Activated naive CD4-positive, alpha-beta T cell treated with anti-CD3 and anti-CD28 coated beads, Interleukin-2, amount 50 U/mL, for 24 hours (primary cell): Measurements from ENCODE around the gene JADE1.

ENCODE experiments used
- H3K27ac Mint-ChIP-seq: one replicate; pipeline ENCODE4 v1.8.0; 2021; ENCODE audit warnings: mild to moderate bottlenecking, mixed read lengths
- H3K27me3 Mint-ChIP-seq: one replicate; pipeline ENCODE4 v1.8.0; 2021; ENCODE audit warnings: mixed read lengths
- H3K36me3 Mint-ChIP-seq: one replicate; pipeline ENCODE4 v1.8.0; 2021; ENCODE audit warnings: mixed read lengths
- H3K4me1 Mint-ChIP-seq: one replicate; pipeline ENCODE4 v1.8.0; 2021; ENCODE audit warnings: mixed read lengths
- H3K4me3 Mint-ChIP-seq: one replicate; pipeline ENCODE4 v1.8.0; 2021; ENCODE audit warnings: mild to moderate bottlenecking, mixed read lengths
- H3K9me3 Mint-ChIP-seq: one replicate; pipeline ENCODE4 v1.8.0; 2021; ENCODE audit warnings: mixed read lengths

JADE1 gene

DNA sequence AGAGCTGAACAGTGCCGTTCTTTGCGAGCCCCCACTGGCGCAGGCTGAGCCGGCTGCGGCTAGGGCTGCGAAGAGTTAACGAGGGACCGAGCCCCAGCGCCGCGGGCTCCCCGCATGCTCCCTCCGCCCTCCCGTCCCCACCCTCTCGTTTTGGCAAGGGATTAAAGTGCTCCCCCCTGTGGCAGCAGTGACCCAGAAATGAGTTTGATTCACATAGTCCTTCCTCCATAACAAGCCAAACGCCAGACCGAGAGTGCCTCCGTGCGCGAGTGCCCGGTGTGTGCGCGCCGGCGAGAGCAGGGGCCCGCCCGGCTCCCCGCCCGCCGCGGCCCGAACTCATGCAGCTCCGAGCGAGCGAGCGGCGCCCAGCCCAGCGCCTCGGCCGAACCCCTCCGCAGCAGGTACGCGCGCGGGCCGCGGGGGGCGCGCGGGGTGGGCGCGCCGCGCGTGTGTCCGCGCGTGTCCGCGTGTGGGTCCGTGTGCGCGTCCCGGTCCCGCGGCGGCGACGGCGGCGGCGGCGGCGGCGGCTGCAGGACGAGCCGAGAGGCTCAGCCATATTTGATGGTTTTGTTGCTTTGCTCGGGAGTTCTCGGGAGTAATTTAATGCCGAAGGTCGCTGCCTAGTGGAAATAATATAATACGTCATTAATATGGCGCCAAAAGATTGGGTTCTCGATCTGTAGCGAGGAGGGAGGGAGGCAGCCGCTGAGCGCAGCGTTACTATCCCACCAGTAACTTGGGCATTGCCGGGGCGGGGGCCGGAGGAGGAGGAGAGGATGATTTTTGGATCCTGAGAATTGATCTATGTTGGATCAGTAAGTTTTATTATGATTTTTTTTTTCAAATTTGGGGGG is at the start of gene JADE1:
Gene JADE1 (plus strand): TSS at position 224 of the 854 bp plus-strand sequence. CDS start 22,059 bp downstream, outside the sequence.
- no peaks in the 10 kb centered on the region for H3K36me3 Mint-ChIP-seq
- no peaks in the 10 kb centered on the region for H3K27me3 Mint-ChIP-seq
- peaks cover 16% of the 10 kb centered on the region for H3K4me1 Mint-ChIP-seq
- peak within 1 kb of the TSS; percentile 99 for H3K27ac Mint-ChIP-seq
- no peaks in the 10 kb centered on the region for H3K9me3 Mint-ChIP-seq
- peak within 1 kb of the TSS; percentile 97 for H3K4me3 Mint-ChIP-seq

DNA sequence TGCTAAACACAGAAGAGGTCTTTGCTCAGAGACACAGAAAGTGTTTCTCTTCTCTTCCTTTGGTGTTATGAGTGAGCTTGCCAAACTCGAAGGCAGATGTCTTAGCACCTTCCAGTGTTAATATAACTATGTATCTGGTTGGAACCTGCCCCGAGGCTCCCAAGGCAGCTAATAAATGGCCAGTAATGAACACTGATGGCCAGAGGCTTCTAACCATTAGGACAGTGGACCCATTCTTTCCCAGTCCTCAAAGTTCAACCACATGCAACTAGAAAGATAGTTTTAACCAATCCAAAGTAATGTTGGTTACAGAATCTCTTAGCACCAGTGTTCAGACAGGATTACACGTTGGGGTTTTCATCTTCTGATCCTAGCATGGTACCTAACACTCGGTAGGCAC is 42.7 kb upstream of the JADE1 start:
- H3K9me3 Mint-ChIP-seq, result no peaks in the 10 kb centered on the region
- H3K4me3 Mint-ChIP-seq, result no peak overlapping the region
- H3K36me3 Mint-ChIP-seq, result no peaks in the 10 kb centered on the region
- no peaks in the 10 kb centered on the region for H3K27me3 Mint-ChIP-seq
- H3K4me1 Mint-ChIP-seq, result peaks cover 4% of the 10 kb centered on the region
- no peak overlapping the region for H3K27ac Mint-ChIP-seq

DNA sequence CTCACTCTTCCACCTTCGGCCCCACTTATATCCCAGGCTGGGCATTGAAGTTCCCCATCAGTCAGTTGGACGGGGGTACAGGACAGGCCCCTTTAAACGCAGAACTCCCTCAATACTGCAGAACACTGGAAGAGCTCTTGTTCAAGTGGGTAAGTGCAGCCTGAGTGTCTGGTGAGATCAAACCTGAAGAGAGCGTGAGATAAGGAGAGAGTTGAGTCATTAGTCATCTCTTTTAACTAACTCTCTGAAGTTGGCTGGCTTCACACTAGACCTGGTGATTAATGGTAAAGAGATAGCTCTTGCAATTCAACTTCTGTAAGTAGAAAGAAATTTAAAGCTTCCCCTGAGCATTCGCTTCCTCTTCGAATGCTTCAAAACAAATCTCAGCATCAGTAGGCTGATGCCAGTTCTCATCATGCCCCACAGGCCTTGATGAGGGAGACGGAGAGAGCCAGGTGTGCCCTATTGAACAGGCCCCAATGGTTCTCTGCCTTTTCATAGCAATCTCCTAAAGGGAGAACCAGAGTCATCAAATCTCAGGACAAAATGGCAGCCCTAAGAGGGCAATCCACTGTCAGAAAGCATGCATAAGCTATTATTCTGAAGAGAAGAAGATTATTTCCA is 41.0 kb upstream of the JADE1 start:
- H3K9me3 Mint-ChIP-seq, result no peaks in the 10 kb centered on the region
- H3K27ac Mint-ChIP-seq, result no peak overlapping the region
- no peaks in the 10 kb centered on the region for H3K36me3 Mint-ChIP-seq
- H3K4me3 Mint-ChIP-seq, result no peak overlapping the region
- no peaks in the 10 kb centered on the region for H3K27me3 Mint-ChIP-seq
- peaks cover 4% of the 10 kb centered on the region for H3K4me1 Mint-ChIP-seq

DNA sequence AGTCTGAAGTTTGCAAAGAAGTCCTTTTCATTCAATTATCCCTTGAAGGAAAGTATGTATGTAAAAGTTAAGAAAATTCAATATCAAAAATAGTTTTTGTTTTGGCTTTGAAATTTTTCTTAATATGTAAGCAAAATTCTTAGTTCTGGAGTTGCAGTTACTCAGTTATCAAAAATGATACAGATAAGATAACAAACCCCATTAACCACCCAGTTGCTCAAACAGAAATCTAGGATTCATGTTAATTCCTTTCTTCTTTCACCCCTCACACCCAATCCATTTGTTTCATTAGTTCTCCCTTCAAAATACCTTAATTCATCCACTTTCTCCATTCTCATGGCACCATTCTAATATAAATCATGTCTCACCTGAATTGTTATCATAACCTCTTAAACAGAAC is 40.5 kb upstream of the JADE1 start:
- no peaks in the 10 kb centered on the region for H3K36me3 Mint-ChIP-seq
- H3K4me3 Mint-ChIP-seq, result no peak overlapping the region
- H3K9me3 Mint-ChIP-seq, result no peaks in the 10 kb centered on the region
- no peaks in the 10 kb centered on the region for H3K27me3 Mint-ChIP-seq
- peaks cover 4% of the 10 kb centered on the region for H3K4me1 Mint-ChIP-seq
- no peak overlapping the region for H3K27ac Mint-ChIP-seq

DNA sequence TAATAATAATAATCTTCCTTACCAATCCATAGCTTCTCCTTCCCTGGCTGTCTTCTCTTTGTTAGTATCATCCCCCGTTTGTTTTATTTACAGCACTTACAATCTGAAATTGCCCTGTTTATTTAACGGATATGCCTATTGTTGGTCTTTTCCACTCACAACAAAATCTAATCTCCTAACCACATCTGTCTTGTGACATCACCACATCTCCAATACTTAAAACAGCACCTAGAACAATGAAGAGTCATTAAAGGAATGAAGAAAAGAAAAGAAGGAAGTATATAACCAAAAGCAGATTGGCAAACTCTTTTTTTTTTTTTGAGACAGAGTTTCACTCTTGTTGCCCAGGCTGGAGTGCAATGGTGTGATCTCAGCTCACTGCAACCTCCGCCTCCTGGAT is 38.7 kb upstream of the JADE1 start:
- Mint-ChIP-seq H3K36me3 (no peaks in the 10 kb centered on the region), H3K27ac (no peak overlapping the region), H3K9me3 (no peaks in the 10 kb centered on the region), H3K4me1 (peaks cover 4% of the 10 kb centered on the region), H3K4me3 (no peak overlapping the region), H3K27me3 (no peaks in the 10 kb centered on the region)

DNA sequence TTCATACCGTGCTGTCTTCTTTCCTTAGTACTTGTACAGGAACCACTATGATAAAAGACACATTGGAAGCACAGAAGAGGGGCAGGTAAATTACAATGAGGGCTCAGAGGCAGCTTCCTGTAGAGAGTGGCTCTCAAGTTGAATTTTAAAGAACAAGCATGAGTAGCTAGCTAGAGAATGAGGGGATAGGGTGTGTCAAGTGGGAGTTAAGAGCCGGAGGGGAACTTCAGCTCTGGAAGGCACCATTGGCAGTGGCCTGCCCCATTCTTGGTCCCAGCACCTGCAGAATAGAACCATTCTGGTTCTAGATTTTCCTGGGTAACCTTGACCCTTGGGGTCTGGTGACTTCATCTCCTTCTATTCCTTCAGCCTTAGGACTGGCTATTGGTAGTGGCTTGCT is 34.0 kb upstream of the JADE1 start:
- no peak overlapping the region for H3K4me3 Mint-ChIP-seq
- H3K27me3 Mint-ChIP-seq, result peaks cover 4% of the 10 kb centered on the region
- H3K4me1 Mint-ChIP-seq, result peaks cover 4% of the 10 kb centered on the region
- H3K27ac Mint-ChIP-seq, result no peak overlapping the region
- H3K9me3 Mint-ChIP-seq, result no peaks in the 10 kb centered on the region
- H3K36me3 Mint-ChIP-seq, result no peaks in the 10 kb centered on the region

DNA sequence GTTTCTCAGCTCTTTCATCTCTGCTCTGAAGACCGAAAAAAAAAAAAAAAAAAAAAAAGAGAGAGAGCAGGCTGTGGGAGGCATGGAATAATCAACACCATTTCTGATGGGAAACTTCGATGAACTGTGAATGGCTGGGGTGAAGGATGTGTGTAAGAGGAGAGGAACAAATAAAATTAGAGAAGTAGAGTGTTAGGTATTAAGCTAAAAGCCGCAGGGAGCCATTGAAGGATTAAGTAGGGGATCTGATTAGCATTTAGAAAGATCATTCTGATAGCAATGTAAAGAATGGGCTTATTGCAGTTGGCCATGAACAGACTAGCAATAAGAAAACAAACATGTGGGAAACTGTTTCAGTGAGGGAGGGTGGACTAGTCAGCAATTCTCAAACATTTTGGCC is 33.6 kb upstream of the JADE1 start:
- Mint-ChIP-seq H3K9me3 (no peaks in the 10 kb centered on the region), H3K36me3 (no peaks in the 10 kb centered on the region), H3K27me3 (peaks cover 4% of the 10 kb centered on the region), H3K4me3 (no peak overlapping the region), H3K27ac (no peak overlapping the region), H3K4me1 (peaks cover under 1% of the 10 kb centered on the region)

DNA sequence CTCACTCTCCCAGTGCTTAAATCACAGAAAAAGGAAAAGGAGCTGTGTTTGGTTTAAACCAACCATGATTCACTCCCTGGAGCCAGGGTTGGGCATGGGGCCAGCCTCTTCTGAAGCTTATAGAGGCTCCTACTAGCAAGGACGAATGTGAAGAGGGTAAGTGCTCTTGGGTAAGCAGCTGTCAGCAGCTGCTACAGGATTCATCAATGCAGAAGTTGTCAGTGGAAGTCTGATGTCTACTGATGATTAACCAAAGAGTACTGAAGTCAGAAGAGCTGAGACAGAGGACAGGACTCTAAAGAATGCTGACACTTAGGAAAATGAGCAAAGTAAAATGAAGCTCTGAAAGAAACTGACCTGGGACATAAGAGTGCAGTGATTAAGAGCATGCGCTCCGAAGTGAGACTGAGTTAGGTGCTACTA is 32.7 kb upstream of the JADE1 start:
- H3K27me3 Mint-ChIP-seq, result peaks cover 4% of the 10 kb centered on the region
- H3K4me3 Mint-ChIP-seq, result no peak overlapping the region
- no peaks in the 10 kb centered on the region for H3K9me3 Mint-ChIP-seq
- no peaks in the 10 kb centered on the region for H3K4me1 Mint-ChIP-seq
- H3K27ac Mint-ChIP-seq, result no peak overlapping the region
- no peaks in the 10 kb centered on the region for H3K36me3 Mint-ChIP-seq

DNA sequence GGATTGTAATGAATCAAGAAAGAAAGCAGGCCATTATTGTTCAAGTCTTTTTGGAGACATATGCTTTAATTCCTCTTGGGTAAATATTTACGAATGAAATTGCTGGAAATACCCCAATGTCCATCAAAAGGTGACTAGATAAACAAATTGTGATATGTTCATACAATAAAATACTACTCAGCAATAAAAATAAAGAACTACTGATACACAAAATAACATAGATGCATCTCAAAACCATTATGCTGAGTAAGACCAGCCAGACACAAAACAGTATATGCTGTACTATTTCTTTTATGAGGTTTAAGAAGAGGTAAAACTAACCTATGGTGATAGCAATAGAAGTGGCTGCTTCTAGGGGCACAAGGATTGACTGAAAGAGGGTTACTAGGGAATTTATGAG is 28.8 kb upstream of the JADE1 start:
- H3K27me3 Mint-ChIP-seq, result peaks cover 4% of the 10 kb centered on the region
- H3K27ac Mint-ChIP-seq, result no peak overlapping the region
- H3K36me3 Mint-ChIP-seq, result no peaks in the 10 kb centered on the region
- no peaks in the 10 kb centered on the region for H3K9me3 Mint-ChIP-seq
- H3K4me1 Mint-ChIP-seq, result no peaks in the 10 kb centered on the region
- H3K4me3 Mint-ChIP-seq, result no peak overlapping the region

DNA sequence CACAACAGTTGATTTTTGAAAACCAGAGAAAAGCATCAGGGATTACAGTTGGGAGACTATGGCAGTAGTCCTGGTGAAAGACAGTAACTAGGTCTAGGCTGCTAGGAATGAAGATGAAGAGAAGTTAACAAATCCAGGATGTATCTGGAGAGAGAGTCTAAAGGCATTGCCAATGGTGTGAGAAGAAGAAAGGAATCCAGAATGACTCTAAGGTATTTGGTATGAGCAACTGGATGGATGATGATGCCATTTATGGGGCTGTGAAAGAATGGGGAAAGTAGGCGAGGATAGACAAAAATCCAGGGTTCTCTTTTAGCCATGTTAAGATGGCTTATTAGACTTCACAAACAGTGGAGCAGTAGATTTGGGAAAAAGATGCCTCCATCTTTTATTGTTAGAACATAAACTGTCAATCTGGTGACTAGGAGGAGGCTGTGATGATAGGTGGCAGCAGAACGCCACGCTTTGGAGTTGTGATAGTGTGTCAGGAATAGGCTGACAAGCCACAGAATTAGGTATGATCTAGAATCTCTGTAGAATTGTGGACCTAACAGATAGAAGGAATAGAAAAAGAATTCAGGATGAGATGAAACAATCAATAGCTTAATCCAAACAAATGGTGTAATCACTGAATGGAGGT is 27.3 kb upstream of the JADE1 start:
- Mint-ChIP-seq H3K27me3 (peaks cover 1% of the 10 kb centered on the region), H3K27ac (no peak overlapping the region), H3K36me3 (no peaks in the 10 kb centered on the region), H3K4me1 (no peaks in the 10 kb centered on the region), H3K4me3 (no peak overlapping the region), H3K9me3 (no peaks in the 10 kb centered on the region)

DNA sequence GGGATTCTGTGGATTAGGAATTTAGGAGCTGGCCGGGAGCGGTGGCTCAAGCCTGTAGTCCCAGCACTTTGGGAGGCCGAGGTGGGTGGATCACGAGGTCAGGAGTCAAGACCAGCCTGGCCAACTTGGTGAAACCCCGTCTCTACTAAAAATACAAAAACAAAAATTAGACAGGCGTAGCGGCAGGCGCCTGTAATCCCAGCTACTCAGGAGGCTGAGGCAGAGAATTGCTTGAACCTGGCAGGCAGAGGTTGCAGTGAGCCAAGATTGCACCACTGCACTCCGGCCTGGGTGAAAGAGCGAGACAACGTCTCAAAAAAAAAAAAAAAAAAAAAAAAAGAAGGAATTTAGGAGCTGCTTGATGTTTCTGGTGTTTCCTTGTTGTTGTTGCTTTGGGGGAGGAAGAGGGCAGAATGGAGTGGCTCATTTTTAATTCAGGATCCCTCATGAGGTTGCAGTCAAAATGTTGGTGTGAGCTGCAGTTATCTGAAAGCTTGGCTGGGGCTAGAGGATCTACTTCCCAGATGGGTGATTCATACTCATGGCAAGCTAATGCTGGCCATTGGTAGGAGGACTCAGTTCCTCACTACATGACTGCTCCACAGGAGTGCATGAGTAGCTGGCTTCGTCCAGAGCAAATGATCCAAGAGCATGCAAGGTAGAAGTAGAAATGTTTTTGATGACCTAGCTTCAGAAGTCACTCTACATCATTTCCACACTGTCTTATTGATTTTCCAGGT is 26.5 kb upstream of the JADE1 start:
- Mint-ChIP-seq H3K27me3 (no peaks in the 10 kb centered on the region), H3K9me3 (no peaks in the 10 kb centered on the region), H3K36me3 (no peaks in the 10 kb centered on the region), H3K4me1 (no peaks in the 10 kb centered on the region), H3K27ac (no peak overlapping the region), H3K4me3 (no peak overlapping the region)

DNA sequence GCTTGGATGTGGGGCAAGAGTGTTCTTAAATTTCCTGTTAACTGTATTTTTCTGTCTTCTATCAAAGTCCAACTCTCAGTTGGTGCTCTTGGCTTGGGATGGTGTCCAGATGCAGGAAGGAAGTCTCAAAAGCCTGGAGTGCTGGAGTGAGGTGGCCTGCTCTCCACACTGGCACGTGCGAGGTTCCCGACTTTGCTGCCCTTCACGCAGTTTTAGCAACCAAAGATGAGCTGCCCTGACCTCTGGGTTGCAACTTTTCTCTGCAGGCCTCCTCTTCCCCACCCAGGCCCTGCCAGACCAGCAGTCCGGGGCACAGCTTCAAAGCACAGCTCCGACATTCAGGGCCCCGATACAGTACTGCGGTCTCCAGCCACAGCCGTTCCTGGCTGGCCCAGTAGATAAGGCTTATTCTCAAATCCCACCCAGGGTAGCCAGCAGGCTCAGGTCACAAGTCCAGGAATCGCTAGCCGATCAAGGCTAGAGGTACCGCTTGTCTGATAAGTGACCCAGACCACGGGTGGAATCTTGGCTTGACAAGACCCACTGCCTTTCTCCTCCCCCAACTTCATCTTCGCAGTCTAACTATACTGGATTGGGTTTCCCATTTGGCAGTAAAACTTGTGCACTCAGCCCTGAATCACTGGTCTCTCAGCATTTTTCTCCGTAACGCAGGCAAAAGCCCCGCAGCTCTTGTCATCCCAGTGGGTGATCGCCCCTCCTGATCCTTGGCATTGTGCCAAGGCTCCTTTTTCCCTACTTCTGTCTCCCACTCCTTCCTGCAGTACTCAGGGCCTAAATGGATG is 21.8 kb upstream of the JADE1 start:
- no peaks in the 10 kb centered on the region for H3K4me1 Mint-ChIP-seq
- peak overlapping the region; percentile 6 for H3K27ac Mint-ChIP-seq
- H3K9me3 Mint-ChIP-seq, result no peaks in the 10 kb centered on the region
- no peaks in the 10 kb centered on the region for H3K27me3 Mint-ChIP-seq
- H3K4me3 Mint-ChIP-seq, result no peak overlapping the region
- no peaks in the 10 kb centered on the region for H3K36me3 Mint-ChIP-seq

DNA sequence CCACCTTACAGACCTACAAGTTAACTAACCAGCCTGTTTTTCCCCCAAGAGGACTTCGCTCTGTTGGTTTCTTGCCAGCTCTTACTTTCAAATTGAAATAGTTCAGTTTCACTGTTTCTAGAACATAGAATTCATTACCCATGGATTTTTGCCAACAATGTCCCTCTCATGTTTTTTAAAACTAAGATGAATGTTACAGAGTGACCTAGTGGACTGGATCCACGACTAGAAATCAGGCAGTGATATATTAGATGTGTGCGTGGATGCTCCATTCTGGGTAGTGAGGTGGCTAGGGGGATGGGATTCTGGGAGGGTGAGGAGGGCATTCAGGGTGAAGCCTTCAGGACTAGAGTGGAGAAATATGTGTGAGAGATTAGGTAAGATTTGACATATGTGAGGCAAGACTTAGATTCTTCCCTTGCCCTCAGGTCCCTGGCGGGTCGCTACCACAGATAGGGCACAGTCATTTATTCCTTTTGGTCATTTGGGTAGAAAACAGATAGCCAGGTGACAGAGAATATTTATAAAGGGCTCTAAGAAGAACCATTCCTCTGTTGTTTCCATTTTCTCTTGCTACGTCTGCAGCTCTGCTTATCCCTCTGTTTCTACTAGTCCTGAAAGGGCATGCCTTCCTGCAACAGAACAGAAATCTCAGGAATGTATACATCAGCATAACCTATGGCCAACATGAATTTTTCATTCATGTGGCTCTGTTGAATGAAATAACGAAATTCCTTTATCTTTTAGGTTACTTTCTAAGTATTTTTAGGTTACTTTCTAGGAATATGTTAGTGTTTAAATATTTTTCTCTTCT is 15.4 kb upstream of the JADE1 start:
- H3K27ac Mint-ChIP-seq, result no peak overlapping the region

DNA sequence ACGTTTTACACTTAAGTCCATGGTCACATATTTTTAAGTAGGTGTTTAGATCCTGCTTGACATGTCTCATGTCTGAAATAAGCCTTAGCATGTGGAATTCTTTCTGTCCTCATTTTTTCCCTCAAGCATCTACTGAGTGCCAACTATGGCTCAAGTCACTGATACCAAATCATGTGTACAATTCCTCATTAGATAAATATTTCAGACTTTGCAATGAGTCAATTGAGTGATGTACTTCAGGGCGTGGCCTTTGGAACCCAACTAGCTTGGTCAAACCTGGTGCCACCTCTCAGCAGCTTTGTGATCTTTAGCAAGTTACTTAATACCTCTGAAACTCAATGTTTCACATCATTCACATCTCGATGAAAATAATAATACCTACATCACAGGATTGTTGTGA is 12.6 kb upstream of the JADE1 start:
- Mint-ChIP-seq H3K4me3 (no peak overlapping the region), H3K27ac (no peak overlapping the region), H3K4me1 (no peaks in the 10 kb centered on the region), H3K27me3 (no peaks in the 10 kb centered on the region), H3K9me3 (no peaks in the 10 kb centered on the region), H3K36me3 (peaks cover 2% of the 10 kb centered on the region)

More for the DNA sequence above, 15.4 kb upstream of the JADE1 start:
- no peak overlapping the region for H3K4me3 Mint-ChIP-seq
- no peaks in the 10 kb centered on the region for H3K4me1 Mint-ChIP-seq
- H3K36me3 Mint-ChIP-seq, result peaks cover 2% of the 10 kb centered on the region
- H3K9me3 Mint-ChIP-seq, result no peaks in the 10 kb centered on the region
- H3K27me3 Mint-ChIP-seq, result no peaks in the 10 kb centered on the region
